ENCODE measurements around the gene EFNB3.

DNA sequence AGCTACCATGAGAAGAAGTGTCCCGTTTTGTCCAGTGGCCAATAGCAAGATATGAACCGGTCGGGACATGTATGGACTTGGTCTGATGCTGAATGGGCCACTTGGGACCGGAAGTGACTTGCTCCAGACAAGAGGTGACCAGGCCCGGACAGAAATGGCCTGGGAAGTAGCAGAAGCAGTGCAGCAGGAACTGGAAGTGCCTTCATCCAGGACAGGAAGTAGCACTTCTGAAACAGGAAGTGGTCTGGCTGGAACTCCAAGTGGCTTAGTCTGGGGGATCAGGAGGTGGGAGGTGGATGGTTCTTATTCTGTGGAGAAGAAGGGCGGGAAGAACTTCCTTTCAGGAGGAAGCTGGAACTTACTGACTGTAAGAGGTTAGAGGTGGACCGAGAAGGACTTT, 5.3 kb downstream of the EFNB3 start:
- TF ChIP-seq, protein P1, sequence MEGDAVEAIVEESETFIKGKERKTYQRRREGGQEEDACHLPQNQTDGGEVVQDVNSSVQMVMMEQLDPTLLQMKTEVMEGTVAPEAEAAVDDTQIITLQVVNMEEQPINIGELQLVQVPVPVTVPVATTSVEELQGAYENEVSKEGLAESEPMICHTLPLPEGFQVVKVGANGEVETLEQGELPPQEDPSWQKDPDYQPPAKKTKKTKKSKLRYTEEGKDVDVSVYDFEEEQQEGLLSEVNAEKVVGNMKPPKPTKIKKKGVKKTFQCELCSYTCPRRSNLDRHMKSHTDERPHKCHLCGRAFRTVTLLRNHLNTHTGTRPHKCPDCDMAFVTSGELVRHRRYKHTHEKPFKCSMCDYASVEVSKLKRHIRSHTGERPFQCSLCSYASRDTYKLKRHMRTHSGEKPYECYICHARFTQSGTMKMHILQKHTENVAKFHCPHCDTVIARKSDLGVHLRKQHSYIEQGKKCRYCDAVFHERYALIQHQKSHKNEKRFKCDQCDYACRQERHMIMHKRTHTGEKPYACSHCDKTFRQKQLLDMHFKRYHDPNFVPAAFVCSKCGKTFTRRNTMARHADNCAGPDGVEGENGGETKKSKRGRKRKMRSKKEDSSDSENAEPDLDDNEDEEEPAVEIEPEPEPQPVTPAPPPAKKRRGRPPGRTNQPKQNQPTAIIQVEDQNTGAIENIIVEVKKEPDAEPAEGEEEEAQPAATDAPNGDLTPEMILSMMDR (IDR thresholded peaks at IDR 0.05; ENCODE audit: insufficient read depth, low read length) = no peak
- TF ChIP-seq POLR2AphosphoS5 (IDR thresholded peaks at IDR 0.05; ENCODE audit: low read depth) = no peak
